ENCODE measurements around the gene ERGIC2. TPM values are rescaled to one million over a fixed set of nuclear protein-coding genes. Genes with fewer than 3 reads are reported as not detected.

Gene ERGIC2
- total RNA-seq, 1 donor: 50.3 TPM

DNA sequence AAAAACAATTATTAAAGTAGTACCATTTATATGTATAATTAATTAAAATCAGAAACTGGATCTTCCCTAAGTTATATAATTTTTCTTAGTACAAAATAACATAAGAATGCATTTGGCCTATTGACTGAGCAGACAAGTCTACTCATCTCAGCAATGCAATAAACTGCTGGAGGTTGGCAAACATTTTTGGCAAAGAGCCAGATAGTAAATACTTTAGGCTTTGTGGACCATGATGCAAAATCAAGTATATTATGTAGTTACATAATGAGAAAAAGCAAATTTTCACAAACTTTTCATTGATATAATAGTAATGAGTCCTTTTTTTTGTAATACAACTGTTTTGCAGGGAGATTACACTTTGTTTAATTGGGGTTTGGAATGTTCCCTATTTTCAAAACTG lies 30.9 kb downstream of the ERGIC2 start:
- DNase-seq (ENCODE audit: insufficient read length, low spot score, missing footprints): no peak
- H3K27ac ChIP-seq (ENCODE audit: low read depth, low read length): no peak overlapping the region
- TF ChIP-seq, protein P1, sequence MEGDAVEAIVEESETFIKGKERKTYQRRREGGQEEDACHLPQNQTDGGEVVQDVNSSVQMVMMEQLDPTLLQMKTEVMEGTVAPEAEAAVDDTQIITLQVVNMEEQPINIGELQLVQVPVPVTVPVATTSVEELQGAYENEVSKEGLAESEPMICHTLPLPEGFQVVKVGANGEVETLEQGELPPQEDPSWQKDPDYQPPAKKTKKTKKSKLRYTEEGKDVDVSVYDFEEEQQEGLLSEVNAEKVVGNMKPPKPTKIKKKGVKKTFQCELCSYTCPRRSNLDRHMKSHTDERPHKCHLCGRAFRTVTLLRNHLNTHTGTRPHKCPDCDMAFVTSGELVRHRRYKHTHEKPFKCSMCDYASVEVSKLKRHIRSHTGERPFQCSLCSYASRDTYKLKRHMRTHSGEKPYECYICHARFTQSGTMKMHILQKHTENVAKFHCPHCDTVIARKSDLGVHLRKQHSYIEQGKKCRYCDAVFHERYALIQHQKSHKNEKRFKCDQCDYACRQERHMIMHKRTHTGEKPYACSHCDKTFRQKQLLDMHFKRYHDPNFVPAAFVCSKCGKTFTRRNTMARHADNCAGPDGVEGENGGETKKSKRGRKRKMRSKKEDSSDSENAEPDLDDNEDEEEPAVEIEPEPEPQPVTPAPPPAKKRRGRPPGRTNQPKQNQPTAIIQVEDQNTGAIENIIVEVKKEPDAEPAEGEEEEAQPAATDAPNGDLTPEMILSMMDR (IDR thresholded peaks at IDR 0.05; ENCODE audit: extremely low read depth, low read depth, low read length): no peak
- no peaks in the 10 kb centered on the region for H3K4me1 ChIP-seq (ENCODE audit: insufficient read depth, low read length)
- no peaks in the 10 kb centered on the region for H3K79me2 ChIP-seq (ENCODE audit: insufficient read depth, low read length)
- H3K4me3 ChIP-seq (ENCODE audit: insufficient read depth, low read length): no peak overlapping the region
- H2AFZ ChIP-seq (ENCODE audit: low read length): no peak overlapping the region
- H3K27me3 ChIP-seq (ENCODE audit: insufficient read depth, low read length): no peaks in the 10 kb centered on the region
- H3K4me2 ChIP-seq (ENCODE audit: insufficient read depth, low read length): no peak overlapping the region
- no peaks in the 10 kb centered on the region for H4K20me1 ChIP-seq (ENCODE audit: insufficient read depth, low read length)
- peaks cover 7% of the 10 kb centered on the region for H3K36me3 ChIP-seq (ENCODE audit: insufficient read depth, low read length)
- H3K9me3 ChIP-seq (ENCODE audit: low read depth, low read length): no peaks in the 10 kb centered on the region

DNA sequence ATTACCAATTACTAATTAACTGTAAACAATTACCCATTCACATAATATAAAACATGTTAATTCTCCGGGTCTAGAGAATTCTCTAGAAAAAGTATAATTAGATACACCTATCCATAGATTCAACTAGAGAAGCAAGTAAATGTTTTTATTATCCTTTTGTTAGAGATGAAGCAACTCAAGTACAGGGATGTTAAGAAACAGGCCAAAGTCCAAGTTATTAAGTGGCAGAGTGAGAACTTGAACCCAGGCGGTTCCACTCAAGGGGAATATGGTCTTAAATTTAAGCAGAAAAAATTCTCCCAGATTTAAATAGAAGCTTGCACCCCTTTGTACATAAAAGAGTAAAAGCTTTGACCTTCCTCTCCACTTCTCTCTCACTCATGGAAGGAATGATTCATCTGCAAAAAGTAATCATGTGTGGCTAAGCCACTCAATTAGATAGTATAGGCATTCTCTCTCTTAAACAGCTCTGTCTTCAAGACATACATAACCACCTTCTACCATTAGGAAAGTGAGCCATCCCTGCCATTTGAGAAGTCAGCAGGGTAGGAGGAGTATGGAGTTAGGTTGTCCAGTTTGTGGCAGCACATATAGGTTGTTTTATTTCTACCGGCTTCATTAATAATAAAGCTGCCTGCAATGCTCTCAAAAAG lies 34.1 kb downstream of the ERGIC2 start:
- H3K79me2 ChIP-seq (ENCODE audit: insufficient read depth, low read length): no peaks in the 10 kb centered on the region
- H3K36me3 ChIP-seq (ENCODE audit: insufficient read depth, low read length): peaks cover 20% of the 10 kb centered on the region
- H3K27me3 ChIP-seq (ENCODE audit: insufficient read depth, low read length): no peaks in the 10 kb centered on the region
- no peaks in the 10 kb centered on the region for H3K4me1 ChIP-seq (ENCODE audit: insufficient read depth, low read length)
- no peak for DNase-seq (ENCODE audit: insufficient read length, low spot score, missing footprints)
- no peaks in the 10 kb centered on the region for H3K9me3 ChIP-seq (ENCODE audit: low read depth, low read length)
- H4K20me1 ChIP-seq (ENCODE audit: insufficient read depth, low read length): no peaks in the 10 kb centered on the region
- no peak overlapping the region for H2AFZ ChIP-seq (ENCODE audit: low read length)
- TF ChIP-seq, protein P1 (IDR thresholded peaks at IDR 0.05; ENCODE audit: extremely low read depth, low read depth, low read length): no peak
- H3K27ac ChIP-seq (ENCODE audit: low read depth, low read length): no peak overlapping the region
- no peak overlapping the region for H3K4me3 ChIP-seq (ENCODE audit: insufficient read depth, low read length)
- H3K4me2 ChIP-seq (ENCODE audit: insufficient read depth, low read length): no peak overlapping the region

DNA sequence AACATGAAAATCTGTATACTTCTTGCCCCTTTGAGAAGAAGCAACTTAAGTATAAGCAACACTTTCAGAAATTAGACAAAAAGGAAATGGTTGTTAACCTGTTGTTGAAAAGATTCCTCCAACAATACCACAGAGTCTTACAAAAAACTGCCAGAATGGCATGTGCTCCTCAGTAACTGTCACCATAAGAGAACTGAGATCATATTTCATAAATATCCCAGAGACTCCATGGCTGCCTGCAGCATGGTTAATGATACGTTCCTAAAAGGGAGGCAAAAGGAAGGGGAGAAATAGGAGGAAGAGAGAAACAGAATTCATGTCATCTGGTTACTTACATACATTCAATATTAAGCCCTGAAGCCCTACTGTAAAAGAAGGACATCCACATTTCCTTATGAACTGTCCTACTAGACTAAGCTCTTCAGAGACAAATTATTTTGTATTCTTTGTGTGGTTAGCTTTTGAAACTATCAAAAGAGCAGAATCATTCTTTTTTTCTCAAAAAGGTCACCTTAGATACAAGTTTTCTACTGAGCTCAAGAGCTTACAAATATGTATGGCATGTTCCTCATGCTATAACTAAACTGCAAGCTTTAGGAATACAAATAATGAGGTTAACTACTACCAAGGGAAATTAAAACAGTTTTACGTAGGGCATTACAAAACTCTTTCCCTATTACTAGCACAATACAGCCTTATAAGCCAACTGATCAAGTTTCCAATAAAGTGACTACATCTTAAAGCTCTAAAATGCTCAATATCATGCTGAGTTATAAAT lies 37.8 kb downstream of the ERGIC2 start:
- Histone ChIP-seq H3K4me3 (ENCODE audit: insufficient read depth, low read length) (no peak overlapping the region), H2AFZ (ENCODE audit: low read length) (no peak overlapping the region), H3K9me3 (ENCODE audit: low read depth, low read length) (no peaks in the 10 kb centered on the region), H3K27ac (ENCODE audit: low read depth, low read length) (no peak overlapping the region), H4K20me1 (ENCODE audit: insufficient read depth, low read length) (no peaks in the 10 kb centered on the region), H3K36me3 (ENCODE audit: insufficient read depth, low read length) (peaks cover 28% of the 10 kb centered on the region), H3K4me1 (ENCODE audit: insufficient read depth, low read length) (no peaks in the 10 kb centered on the region), H3K79me2 (ENCODE audit: insufficient read depth, low read length) (no peaks in the 10 kb centered on the region), H3K4me2 (ENCODE audit: insufficient read depth, low read length) (no peak overlapping the region), H3K27me3 (ENCODE audit: insufficient read depth, low read length) (no peaks in the 10 kb centered on the region)
- TF ChIP-seq, protein P1 (IDR thresholded peaks at IDR 0.05; ENCODE audit: extremely low read depth, low read depth, low read length): no peak
- no peak for DNase-seq (ENCODE audit: insufficient read length, low spot score, missing footprints)

DNA sequence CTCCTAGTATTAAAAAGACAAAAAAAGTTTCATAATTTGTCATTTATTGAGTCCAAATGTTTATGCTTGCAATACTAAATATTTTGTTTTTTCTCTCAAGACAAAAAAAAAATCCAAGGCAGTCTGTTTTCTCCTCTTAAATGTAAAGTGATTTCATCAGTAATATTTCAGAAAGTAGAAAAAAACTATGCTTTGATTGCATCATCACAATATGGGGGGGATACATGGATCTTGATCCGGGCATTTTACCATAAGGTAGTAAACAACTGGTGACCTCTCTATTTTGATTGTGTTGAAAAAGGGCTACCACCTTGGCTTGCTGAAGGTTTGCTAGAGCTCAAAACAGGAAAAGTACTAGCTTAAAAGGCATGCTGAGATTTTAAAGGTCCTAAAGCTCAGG lies 43.6 kb downstream of the ERGIC2 start:
- Histone ChIP-seq H3K4me2 (ENCODE audit: insufficient read depth, low read length) (no peak overlapping the region), H3K9me3 (ENCODE audit: low read depth, low read length) (no peaks in the 10 kb centered on the region), H3K4me3 (ENCODE audit: insufficient read depth, low read length) (no peak overlapping the region), H4K20me1 (ENCODE audit: insufficient read depth, low read length) (no peaks in the 10 kb centered on the region), H3K27ac (ENCODE audit: low read depth, low read length) (no peak overlapping the region), H3K27me3 (ENCODE audit: insufficient read depth, low read length) (no peaks in the 10 kb centered on the region), H2AFZ (ENCODE audit: low read length) (no peak overlapping the region), H3K79me2 (ENCODE audit: insufficient read depth, low read length) (no peaks in the 10 kb centered on the region), H3K36me3 (ENCODE audit: insufficient read depth, low read length) (peaks cover 8% of the 10 kb centered on the region), H3K4me1 (ENCODE audit: insufficient read depth, low read length) (no peaks in the 10 kb centered on the region)
- TF ChIP-seq, protein P1 (IDR thresholded peaks at IDR 0.05; ENCODE audit: extremely low read depth, low read depth, low read length): no peak
- no peak for DNase-seq (ENCODE audit: insufficient read length, low spot score, missing footprints)
